WTC11 (cell line): ENCODE results near the gene GRAMD4. TPM values are rescaled to one million over a fixed set of nuclear protein-coding genes. Genes with fewer than 3 reads are reported as not detected.

Source experiments
- ATAC-seq: fragments of 200-7000 bp; cut with Tn5 transposase; 2 replicates; pipeline ENCODE4 v1.10.0; 2021; ENCODE audit warnings: mild to moderate bottlenecking, moderate library complexity
- CTCF ChIA-PET: fragments of 300-600 bp; sonication (Branson Sonifier 250); formaldehyde crosslinking; loops from one replicate; lab custom pipeline; 2021; ENCODE audit warnings: antibody characterized with exemption; lab: Charles Lee
- POLR2A ChIA-PET: fragments of 350-600 bp; sonication (Branson Sonifier 250); formaldehyde crosslinking; loops from one replicate; lab custom pipeline; 2021; ENCODE audit warnings: antibody characterized with exemption; lab: Charles Lee
- DNase-seq: peaks from one replicate; pipeline ENCODE4 v3.0.0; 2021; ENCODE audit warnings: low spot score
- H3K27ac Mint-ChIP-seq: 2 replicates; pipeline ENCODE4 v1.8.0; 2021; ENCODE audit warnings: mixed read lengths
- H3K27me3 Mint-ChIP-seq: 2 replicates; pipeline ENCODE4 v1.8.0; 2021; ENCODE audit warnings: low read depth, mild to moderate bottlenecking, moderate library complexity, mixed read lengths
- H3K36me3 Mint-ChIP-seq: 2 replicates; pipeline ENCODE4 v1.8.0; 2021; ENCODE audit warnings: mixed read lengths
- H3K4me1 Mint-ChIP-seq: 2 replicates; pipeline ENCODE4 v1.8.0; 2022; ENCODE audit warnings: mixed read lengths
- H3K4me3 Mint-ChIP-seq: 2 replicates; pipeline ENCODE4 v1.8.0; 2021; ENCODE audit warnings: mild to moderate bottlenecking, moderate library complexity, mixed read lengths
- H3K9me3 Mint-ChIP-seq: 2 replicates; pipeline ENCODE4 v1.8.0; 2021; ENCODE audit warnings: mixed read lengths
- CREM ChIP-seq: sonication (generic); formaldehyde crosslinking; IDR thresholded peaks from 2 replicates; pipeline ENCODE4 v1.8.1; 2022; ENCODE audit warnings: mild to moderate bottlenecking, missing genetic modification reagents, moderate library complexity
- ETV6 ChIP-seq: sonication (generic); formaldehyde crosslinking; IDR thresholded peaks from 2 replicates; pipeline ENCODE4 v1.8.1; 2022; ENCODE audit warnings: mild to moderate bottlenecking, missing genetic modification reagents
- FOXK1 ChIP-seq: sonication (generic); formaldehyde crosslinking; IDR thresholded peaks from 2 replicates; pipeline ENCODE4 v1.8.0; 2022; ENCODE audit warnings: mild to moderate bottlenecking, moderate library complexity, missing genetic modification reagents
- NFATC4 ChIP-seq: fragments of 250-450 bp; sonication (Bioruptor Pico); IDR thresholded peaks from 2 replicates; pipeline ENCODE4 v1.9.0; 2021; ENCODE audit warnings: mild to moderate bottlenecking
- NFE2L1 ChIP-seq: sonication (generic); formaldehyde crosslinking; IDR thresholded peaks from 2 replicates; pipeline ENCODE4 v1.8.1; 2023; ENCODE audit warnings: missing genetic modification reagents
- SOX15 ChIP-seq: fragments of 250-450 bp; sonication (Bioruptor Pico); IDR thresholded peaks from 2 replicates; pipeline ENCODE4 v1.9.0; 2021; ENCODE audit warnings: mild to moderate bottlenecking
- SP1 ChIP-seq: sonication (generic); formaldehyde crosslinking; conservative IDR thresholded peaks from 2 replicates; pipeline ENCODE4 v1.8.1; 2022; ENCODE audit warnings: missing genetic modification reagents
- ZNF138 ChIP-seq: sonication (generic); formaldehyde crosslinking; conservative IDR thresholded peaks from 2 replicates; pipeline ENCODE4 v1.8.1; 2022; ENCODE audit warnings: mild to moderate bottlenecking, moderate library complexity, missing genetic modification reagents
- ZNF219 ChIP-seq: sonication (generic); formaldehyde crosslinking; IDR thresholded peaks from 2 replicates; pipeline ENCODE4 v1.8.0; 2023; ENCODE audit warnings: missing genetic modification reagents, mild to moderate bottlenecking, borderline replicate concordance
- ZNF671 ChIP-seq: fragments of 250-450 bp; sonication (Bioruptor Pico); IDR thresholded peaks from 2 replicates; pipeline ENCODE4 v1.8.0; 2021; ENCODE audit warnings: mild to moderate bottlenecking
- total RNA-seq: library from RNA; stranded (reverse); gene quantifications from 3 replicates; pipeline ENCODE4 v1.2.3, GENCODE V29; 2021
- TF ChIP-seq, protein P1 (sequence below): fragments of 200-600 bp; IDR thresholded peaks from 2 replicates; pipeline ENCODE4 v1.8.0; 2022; ENCODE audit warnings: antibody characterized with exemption
- TF ChIP-seq, protein P2 (sequence below): fragments of 250-450 bp; sonication (Bioruptor Pico); IDR thresholded peaks from 2 replicates; pipeline ENCODE4 v1.9.0; 2021; ENCODE audit warnings: moderate library complexity, mild to moderate bottlenecking, inconsistent platforms, borderline replicate concordance
- TF ChIP-seq, protein P3 (sequence below): sonication (generic); formaldehyde crosslinking; conservative IDR thresholded peaks from 2 replicates; pipeline ENCODE4 v1.8.1; 2022; ENCODE audit warnings: mild to moderate bottlenecking, missing genetic modification reagents
- TF ChIP-seq, protein P4 (sequence below): sonication (generic); formaldehyde crosslinking; IDR thresholded peaks from 2 replicates; pipeline ENCODE4 v1.8.1; 2022; ENCODE audit warnings: mild to moderate bottlenecking, missing genetic modification reagents, moderate library complexity, borderline replicate concordance
- TF ChIP-seq, protein P5 (sequence below): sonication (generic); formaldehyde crosslinking; IDR thresholded peaks from 2 replicates; pipeline ENCODE4 v1.8.1; 2022; ENCODE audit warnings: mild to moderate bottlenecking, moderate library complexity, missing genetic modification reagents

Gene GRAMD4
- total RNA-seq, 1 experiment from 2014 or later, result 41.0 TPM

DNA sequence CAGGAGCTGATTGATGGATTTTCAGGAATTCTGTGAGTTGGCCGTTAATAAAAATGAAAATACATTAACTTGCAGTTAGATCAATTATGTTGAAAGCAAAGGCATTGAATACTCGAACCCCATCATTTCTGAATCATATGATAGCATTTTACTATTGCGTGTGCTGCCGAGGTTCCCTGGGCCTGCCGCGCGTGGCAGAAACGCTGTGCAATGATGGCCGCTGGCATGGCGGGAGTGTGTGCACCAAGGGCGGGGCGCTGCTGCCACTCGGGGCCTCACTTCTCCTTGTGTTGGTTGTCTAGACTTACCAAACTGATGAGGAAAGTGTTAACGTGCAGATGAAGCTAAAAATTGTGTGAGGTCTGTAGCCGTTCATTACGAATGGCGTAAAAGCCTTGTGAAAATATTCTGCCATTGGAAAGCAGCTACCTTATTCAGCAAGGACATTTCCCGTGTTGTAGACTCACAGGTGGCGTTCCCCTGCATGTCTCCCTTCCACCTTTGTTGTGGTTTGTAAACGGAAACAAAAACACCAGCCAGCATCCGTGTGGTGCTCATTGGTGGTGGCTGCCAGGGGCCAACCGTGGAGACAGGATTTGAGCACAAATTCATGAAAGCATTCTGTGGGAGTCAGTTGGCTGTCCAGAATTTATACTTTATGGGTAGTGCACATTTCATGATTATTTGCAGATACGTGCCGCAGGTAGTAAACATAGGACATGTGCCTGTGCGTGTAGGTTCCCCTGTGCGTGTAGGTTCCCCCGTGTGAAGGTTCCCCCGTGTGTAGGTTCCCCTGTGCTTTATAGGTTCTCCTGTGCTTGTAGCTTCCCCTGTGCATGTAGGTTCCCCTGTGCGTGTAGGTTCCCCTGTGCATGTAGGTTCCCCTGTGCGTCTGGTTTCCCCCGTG lies 5.9 kb upstream of the GRAMD4 start:
- ATAC-seq, result no peak
- ChIA-PET CTCF (interaction anchor here (1.5 kb wide), 1 partner anchor 9 kb away, joined by 5 read pairs; no protein-coding TSS in a partner anchor), POLR2A (no interaction called here)
- Mint-ChIP-seq H3K27me3 (no peaks in the 10 kb centered on the region), H3K4me1 (peaks cover 14% of the 10 kb centered on the region), H3K9me3 (no peaks in the 10 kb centered on the region), H3K36me3 (no peaks in the 10 kb centered on the region), H3K27ac (peak overlapping the region; percentile 44; the same call in 1 of the 2 replicates), H3K4me3 (no peak overlapping the region)
- no peak for DNase-seq
- no peak for TF ChIP-seq ETV6
- TF ChIP-seq NFE2L1 (CRISPR knock-in tag), result no peak
- TF ChIP-seq, protein P1, sequence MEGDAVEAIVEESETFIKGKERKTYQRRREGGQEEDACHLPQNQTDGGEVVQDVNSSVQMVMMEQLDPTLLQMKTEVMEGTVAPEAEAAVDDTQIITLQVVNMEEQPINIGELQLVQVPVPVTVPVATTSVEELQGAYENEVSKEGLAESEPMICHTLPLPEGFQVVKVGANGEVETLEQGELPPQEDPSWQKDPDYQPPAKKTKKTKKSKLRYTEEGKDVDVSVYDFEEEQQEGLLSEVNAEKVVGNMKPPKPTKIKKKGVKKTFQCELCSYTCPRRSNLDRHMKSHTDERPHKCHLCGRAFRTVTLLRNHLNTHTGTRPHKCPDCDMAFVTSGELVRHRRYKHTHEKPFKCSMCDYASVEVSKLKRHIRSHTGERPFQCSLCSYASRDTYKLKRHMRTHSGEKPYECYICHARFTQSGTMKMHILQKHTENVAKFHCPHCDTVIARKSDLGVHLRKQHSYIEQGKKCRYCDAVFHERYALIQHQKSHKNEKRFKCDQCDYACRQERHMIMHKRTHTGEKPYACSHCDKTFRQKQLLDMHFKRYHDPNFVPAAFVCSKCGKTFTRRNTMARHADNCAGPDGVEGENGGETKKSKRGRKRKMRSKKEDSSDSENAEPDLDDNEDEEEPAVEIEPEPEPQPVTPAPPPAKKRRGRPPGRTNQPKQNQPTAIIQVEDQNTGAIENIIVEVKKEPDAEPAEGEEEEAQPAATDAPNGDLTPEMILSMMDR, result no peak
- no peak for TF ChIP-seq ZNF138 (CRISPR knock-in tag)
- no peak for TF ChIP-seq ZNF219 (CRISPR knock-in tag)
- no peak for TF ChIP-seq SOX15 (CRISPR knock-in tag)
- TF ChIP-seq, protein P2, sequence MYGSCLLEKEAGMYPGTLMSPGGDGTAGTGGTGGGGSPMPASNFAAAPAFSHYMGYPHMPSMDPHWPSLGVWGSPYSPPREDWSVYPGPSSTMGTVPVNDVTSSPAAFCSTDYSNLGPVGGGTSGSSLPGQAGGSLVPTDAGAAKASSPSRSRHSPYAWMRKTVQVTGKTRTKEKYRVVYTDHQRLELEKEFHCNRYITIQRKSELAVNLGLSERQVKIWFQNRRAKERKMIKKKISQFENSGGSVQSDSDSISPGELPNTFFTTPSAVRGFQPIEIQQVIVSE (CRISPR knock-in tag), result no peak
- TF ChIP-seq, protein P3, sequence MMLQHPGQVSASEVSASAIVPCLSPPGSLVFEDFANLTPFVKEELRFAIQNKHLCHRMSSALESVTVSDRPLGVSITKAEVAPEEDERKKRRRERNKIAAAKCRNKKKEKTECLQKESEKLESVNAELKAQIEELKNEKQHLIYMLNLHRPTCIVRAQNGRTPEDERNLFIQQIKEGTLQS (CRISPR knock-in tag), result no peak

DNA sequence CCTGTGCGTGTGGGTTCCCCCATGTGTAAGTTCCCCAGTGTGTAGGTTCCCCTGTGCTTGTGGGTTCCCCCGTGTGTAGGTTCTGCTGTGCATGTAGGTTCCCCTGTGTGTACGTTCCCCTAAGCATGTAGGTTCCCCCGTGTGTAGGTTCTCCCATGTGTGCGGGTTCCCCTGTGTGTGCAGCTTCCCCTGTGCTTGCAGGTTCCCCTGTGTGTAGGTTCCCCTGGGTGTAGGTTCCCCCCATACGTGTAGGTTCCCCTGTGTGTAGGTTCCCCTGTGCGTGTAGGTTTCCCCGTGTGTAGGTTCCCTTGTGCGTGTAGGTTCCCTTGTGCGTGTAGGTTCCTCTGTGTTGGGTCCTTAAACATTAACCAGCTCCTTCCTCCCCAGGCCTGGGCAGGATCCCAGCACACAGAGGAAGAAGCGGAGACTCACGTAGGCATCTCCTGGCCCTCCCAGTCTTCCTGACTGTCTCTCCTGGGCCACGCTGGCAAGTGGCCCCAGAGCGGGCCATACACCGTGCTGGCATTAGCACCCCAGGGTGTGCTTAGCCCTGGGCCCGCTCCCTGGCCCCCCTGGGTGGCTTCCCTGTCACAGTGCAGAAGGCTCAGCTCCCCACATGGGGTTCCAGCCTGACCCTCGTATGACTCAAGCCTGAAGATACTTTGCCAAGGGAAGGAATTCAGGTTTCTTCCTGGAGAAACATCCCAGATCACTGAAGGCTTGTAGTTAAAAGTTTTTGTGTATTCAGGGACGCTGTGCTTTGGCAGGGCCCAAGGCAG lies 2.8 kb upstream of the GRAMD4 start:
- POLR2A ChIA-PET, result no interaction called here

DNA sequence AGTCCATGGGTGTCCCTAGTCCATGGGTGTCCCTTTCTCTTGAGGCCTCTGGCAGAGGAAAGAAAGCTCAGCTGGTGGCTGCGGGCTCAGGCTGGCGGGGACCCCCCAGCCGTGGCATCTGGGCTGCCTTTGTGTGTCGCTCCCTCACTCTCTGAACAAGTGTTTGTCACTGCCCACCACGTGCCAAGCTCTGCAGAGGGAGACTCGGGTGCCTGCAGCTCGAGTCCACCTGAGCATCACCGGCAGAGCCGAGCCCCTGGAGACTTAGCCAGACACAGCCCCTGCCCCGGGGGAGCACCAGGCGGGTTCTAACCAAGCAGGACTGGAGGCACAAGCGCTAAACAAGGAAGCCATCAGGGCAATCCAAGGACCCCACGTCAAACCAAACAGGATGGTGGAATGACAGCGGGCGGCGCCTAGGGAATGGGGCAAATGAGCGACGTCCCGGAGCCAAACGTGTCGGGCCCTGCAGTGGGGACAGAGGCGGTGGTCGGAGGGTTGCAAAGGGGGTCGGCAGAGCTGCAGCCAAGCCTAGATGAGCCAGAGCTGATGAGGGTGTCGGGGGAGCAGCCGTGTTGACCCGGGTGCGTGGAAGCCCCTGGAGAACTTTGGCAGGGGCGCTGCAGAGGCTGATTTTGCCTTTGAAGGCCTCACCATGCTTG lies 2.1 kb upstream of the GRAMD4 start:
- no peak for DNase-seq
- no peak for TF ChIP-seq ZNF671 (CRISPR knock-in tag)
- Mint-ChIP-seq H3K9me3 (no peaks in the 10 kb centered on the region), H3K27me3 (no peaks in the 10 kb centered on the region), H3K4me1 (peaks cover 10% of the 10 kb centered on the region), H3K27ac (no peak overlapping the region), H3K36me3 (no peaks in the 10 kb centered on the region), H3K4me3 (no peak overlapping the region)
- ChIA-PET POLR2A (no interaction called here), CTCF (no interaction called here)
- ATAC-seq, result no peak

More for the DNA sequence above, 2.8 kb upstream of the GRAMD4 start:
- Mint-ChIP-seq H3K27ac (no peak overlapping the region), H3K36me3 (no peaks in the 10 kb centered on the region), H3K27me3 (no peaks in the 10 kb centered on the region), H3K4me1 (peaks cover 14% of the 10 kb centered on the region), H3K4me3 (no peak overlapping the region), H3K9me3 (no peaks in the 10 kb centered on the region)
- TF ChIP-seq NFATC4 (CRISPR knock-in tag) (no peak), FOXK1 (CRISPR knock-in tag) (no peak), SP1 (CRISPR knock-in tag) (no peak), CREM (CRISPR knock-in tag) (no peak)
- TF ChIP-seq, protein P3 (CRISPR knock-in tag), result no peak
- TF ChIP-seq, protein P4, sequence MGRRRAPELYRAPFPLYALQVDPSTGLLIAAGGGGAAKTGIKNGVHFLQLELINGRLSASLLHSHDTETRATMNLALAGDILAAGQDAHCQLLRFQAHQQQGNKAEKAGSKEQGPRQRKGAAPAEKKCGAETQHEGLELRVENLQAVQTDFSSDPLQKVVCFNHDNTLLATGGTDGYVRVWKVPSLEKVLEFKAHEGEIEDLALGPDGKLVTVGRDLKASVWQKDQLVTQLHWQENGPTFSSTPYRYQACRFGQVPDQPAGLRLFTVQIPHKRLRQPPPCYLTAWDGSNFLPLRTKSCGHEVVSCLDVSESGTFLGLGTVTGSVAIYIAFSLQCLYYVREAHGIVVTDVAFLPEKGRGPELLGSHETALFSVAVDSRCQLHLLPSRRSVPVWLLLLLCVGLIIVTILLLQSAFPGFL (CRISPR knock-in tag), result no peak
- TF ChIP-seq, protein P5, sequence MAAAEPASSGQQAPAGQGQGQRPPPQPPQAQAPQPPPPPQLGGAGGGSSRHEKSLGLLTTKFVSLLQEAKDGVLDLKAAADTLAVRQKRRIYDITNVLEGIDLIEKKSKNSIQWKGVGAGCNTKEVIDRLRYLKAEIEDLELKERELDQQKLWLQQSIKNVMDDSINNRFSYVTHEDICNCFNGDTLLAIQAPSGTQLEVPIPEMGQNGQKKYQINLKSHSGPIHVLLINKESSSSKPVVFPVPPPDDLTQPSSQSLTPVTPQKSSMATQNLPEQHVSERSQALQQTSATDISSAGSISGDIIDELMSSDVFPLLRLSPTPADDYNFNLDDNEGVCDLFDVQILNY (CRISPR knock-in tag), result no peak
- CTCF ChIA-PET, result no interaction called here
- DNase-seq, result no peak
- ATAC-seq, result no peak
